NB4 (cell line): ENCODE data around the gene GRM1.

ENCODE experiments used
- CTCF ChIP-seq: IDR thresholded peaks from one replicate; pipeline ENCODE4 v1.5.1; 2012; ENCODE audit warnings: low read depth, low read length
- POLR2A ChIP-seq: IDR thresholded peaks from 2 replicates; pipeline ENCODE4 v1.6.1; 2011; ENCODE audit warnings: mild to moderate bottlenecking; ENCODE audit not compliant: insufficient read length; ENCODE audit errors: extremely low read depth

GRCh38 chr6:146290589-146290901 lies 261.7 kb downstream of the GRM1 start:
- no peak for TF ChIP-seq CTCF
- TF ChIP-seq POLR2A, result no peak
